HFF-Myc (cell line): ENCODE data around the gene EMC8.

Experiments
- DNase-seq: peaks from one replicate; pipeline ENCODE4 v3.0.0-alpha.2; 2011; ENCODE audit warnings: low read depth; ENCODE audit errors: extremely low read depth
- H3K4me3 ChIP-seq: replicated peaks from 2 replicates; pipeline ENCODE4 v1.5.1; 2011; ENCODE audit warnings: low read depth, mild to moderate bottlenecking, control low read depth, low read length
- CTCF ChIP-seq: IDR thresholded peaks from 2 replicates; pipeline ENCODE4 v1.5.1; 2012; ENCODE audit warnings: mild to moderate bottlenecking, low read depth, low read length, control low read depth; ENCODE audit errors: missing control alignments

EMC8 gene

DNA sequence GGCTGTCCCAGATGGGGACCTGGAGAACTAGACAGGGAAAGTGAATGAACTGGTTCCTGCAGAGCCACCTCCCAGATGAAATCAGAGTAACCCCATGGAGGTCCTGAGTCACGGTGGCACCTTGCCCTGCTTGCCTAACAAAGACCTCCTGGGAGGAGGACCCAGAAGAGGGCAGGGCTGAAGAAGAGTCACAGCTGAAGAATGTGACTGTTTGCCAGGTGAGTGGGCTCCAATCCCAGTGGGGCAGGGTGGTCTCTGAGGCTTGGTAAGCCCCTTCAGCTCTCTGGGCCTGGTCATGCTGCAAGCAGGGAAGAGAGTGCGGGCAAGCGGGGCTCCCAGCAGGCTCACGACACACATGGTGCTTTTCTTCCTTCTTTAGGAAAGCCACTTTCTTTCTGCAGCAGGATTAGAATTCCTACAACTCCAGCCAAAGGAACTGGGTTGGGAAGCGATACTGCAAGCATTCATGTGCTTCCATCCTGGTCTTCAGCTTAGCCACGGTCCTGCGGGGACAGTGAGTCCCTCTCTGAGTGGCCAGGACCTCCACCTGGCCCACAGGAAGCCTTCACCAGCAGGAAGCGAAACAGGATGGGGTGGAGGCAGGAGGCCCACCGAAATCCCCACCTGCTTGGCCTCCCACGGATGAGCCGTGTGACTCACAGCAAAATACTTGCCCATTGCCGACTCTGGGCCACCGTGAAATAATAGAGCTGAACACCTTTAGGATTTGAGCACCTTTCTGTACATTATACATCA, 52.7 kb downstream of the EMC8 start:
- DNase-seq, result no peak
- no peak for TF ChIP-seq CTCF
- no peak overlapping the region for H3K4me3 ChIP-seq

DNA sequence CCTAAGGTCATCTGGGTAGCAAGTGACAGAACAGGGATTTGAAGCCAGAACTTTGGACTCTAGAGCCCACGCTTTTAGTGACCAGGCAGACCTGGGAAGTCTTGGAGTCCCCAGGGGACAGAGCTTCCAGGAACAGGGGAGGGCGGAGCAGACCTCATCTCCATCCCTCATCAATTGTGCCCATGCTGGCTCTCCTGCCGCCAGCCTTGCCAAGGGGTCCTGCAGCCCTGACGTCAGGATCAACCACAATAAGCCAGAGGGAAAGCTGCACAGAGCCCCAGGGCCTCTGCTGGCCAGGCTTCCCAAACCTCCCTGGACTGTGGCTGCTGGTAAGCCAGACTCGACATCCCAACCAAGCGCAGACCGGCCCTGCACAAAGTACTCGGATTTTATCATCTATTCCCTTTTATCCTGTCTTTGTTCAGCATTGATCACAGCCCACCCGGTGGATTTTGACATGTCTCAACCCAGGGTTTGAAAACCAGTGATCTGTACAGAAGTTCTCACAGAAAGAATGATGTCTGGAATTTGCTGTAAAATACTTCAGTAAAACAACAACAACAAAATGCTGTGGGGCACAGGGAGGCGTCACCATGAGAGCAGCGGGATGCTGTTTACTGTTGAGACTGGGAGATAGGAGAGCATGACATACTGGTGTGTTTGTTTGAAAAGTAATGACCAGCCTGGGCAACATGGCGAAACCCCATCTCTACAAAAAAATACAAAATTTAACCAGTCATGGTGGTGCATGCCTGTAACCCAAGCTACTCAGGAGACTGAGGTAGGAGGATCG, 60.2 kb downstream of the EMC8 start:
- TF ChIP-seq CTCF, result no peak
- no peak overlapping the region for H3K4me3 ChIP-seq
- no peak for DNase-seq

GRCh38 chr16:85736921-85737320, 62.4 kb downstream of the EMC8 start:
- TF ChIP-seq CTCF, result no peak
- no peak overlapping the region for H3K4me3 ChIP-seq
- no peak for DNase-seq

- H3K4me3 ChIP-seq, result no peak overlapping the region
- DNase-seq, result no peak
- TF ChIP-seq CTCF, result no peak
Observed at GRCh38 chr16:85735946-85736345, 63.4 kb downstream of the EMC8 start.

GRCh38 chr16:85735225-85735635, 64.1 kb downstream of the EMC8 start:
- no peak for TF ChIP-seq CTCF
- no peak overlapping the region for H3K4me3 ChIP-seq
- no peak for DNase-seq

DNA sequence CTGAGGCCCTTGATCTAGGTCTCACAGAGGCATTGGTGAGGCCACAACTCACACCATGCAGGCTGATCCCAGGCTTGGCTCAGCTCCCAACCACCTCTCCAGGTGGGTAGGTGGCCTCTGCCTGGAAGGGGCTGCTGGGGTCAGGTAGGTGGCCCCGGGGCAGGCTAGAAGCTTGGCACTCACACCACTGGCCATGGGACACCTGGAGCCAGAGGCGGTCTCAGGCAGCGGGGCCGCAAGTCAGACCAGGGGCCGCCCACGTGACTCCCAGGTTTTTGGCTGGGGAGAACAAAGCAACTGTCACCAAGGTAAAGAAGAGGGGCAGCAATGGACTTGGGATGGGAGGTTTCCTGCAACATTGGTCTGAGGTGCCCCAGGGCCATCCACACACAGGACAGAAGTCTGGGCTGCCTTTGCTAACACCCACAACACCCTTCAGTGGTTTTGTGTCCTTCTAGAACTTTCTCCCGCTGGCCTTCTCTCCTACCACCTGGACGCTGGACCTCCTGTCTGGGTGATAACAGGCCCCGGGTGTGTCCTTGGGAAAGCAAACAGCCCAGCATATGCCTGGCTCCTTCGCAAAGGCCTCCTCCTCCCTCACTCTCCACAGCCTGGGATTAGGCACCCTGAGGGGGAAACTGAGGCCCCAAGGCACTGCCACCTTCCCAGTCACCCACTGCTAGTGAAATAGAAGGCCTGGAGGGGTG, 64.9 kb downstream of the EMC8 start:
- no peak for TF ChIP-seq CTCF
- no peak overlapping the region for H3K4me3 ChIP-seq
- no peak for DNase-seq
